NCI-H1105 (cell line): ENCODE data around the gene HSF2BP.
"Not testable (repeated sequence)": the region's sequence is repeated elsewhere in the genome, so short reads cannot be mapped to it uniquely, and the experiment has no call there.

Experiments
- DNase-seq: peaks from one replicate; lab custom pipeline; 2025; lab: John Stamatoyannopoulos, UW

Gene HSF2BP

GRCh38 chr21:43687566-43688399, 28.5 kb upstream of the HSF2BP start:
- DNase-seq = no peak

- no peak for DNase-seq
These were observed 27.7 kb upstream of the HSF2BP start for GRCh38 chr21:43686811-43687565.

GRCh38 chr21:43684424-43684823, 25.1 kb upstream of the HSF2BP start:
- no peak for DNase-seq

GRCh38 chr21:43681650-43682049, 22.4 kb upstream of the HSF2BP start:
- DNase-seq = no peak

- DNase-seq = not testable (repeated sequence)
These were observed 21.1 kb upstream of the HSF2BP start for GRCh38 chr21:43680421-43680820.

GRCh38 chr21:43679951-43680350, 20.7 kb upstream of the HSF2BP start:
- no peak for DNase-seq

- no peak for DNase-seq
These were observed 17.1 kb upstream of the HSF2BP start for GRCh38 chr21:43676391-43676790.

- DNase-seq = no peak
These were observed 16.6 kb upstream of the HSF2BP start for GRCh38 chr21:43675871-43676270.

- DNase-seq = no peak
These were observed 10.7 kb upstream of the HSF2BP start for GRCh38 chr21:43669828-43670605.

- DNase-seq = no peak
These were observed 8.1 kb upstream of the HSF2BP start for GRCh38 chr21:43667191-43667904.

GRCh38 chr21:43665879-43666278, 6.6 kb upstream of the HSF2BP start:
- no peak for DNase-seq

GRCh38 chr21:43664358-43664757, 5.1 kb upstream of the HSF2BP start:
- no peak for DNase-seq

GRCh38 chr21:43663033-43663432, 3.7 kb upstream of the HSF2BP start:
- DNase-seq = no peak

- no peak for DNase-seq
These were observed 3.0 kb upstream of the HSF2BP start for GRCh38 chr21:43662286-43662685.

GRCh38 chr21:43658769-43659135, 536 bp downstream of the HSF2BP start:
- DNase-seq = no peak

GRCh38 chr21:43658088-43658741, 1.1 kb downstream of the HSF2BP start:
- no peak for DNase-seq

- no peak for DNase-seq
These were observed 1.8 kb downstream of the HSF2BP start for GRCh38 chr21:43657355-43658087.

GRCh38 chr21:43654806-43655489, 4.3 kb downstream of the HSF2BP start:
- no peak for DNase-seq

GRCh38 chr21:43653626-43654025, 5.7 kb downstream of the HSF2BP start:
- DNase-seq = no peak

GRCh38 chr21:43652616-43653015, 6.7 kb downstream of the HSF2BP start:
- no peak for DNase-seq
